GM12878 (cell line): ENCODE results near the gene NT5DC3. TPM values are rescaled to one million over a fixed set of nuclear protein-coding genes. Genes with fewer than 3 reads are reported as not detected.

ENCODE experiments used
- ATAC-seq: fragments of 200-7000 bp; cut with Tn5 transposase; 3 replicates; pipeline ENCODE4 v1.9.1; 2020; ENCODE audit warnings: mild to moderate bottlenecking, moderate library complexity
- BruUV-seq: library from RNA; stranded (reverse); fragments of 400-500 nt; replicated peaks from 2 replicates; lab custom pipeline; 2021; lab: Mats Ljungman, UMichigan
- CTCF ChIA-PET: fragments of 300-600 bp; sonication (Branson Sonifier 250); formaldehyde crosslinking; extraction: SDS; loops from one replicate; lab custom pipeline; 2021; ENCODE audit warnings: inconsistent platforms; lab: Yijun Ruan, JAX
- POLR2A ChIA-PET: fragments of 350-600 bp; formaldehyde crosslinking; extraction: SDS; loops from one replicate; lab custom pipeline; 2021; ENCODE audit warnings: inconsistent platforms; lab: Charles Lee
- RAD21 ChIA-PET: fragments of 300-600 bp; sonication (Branson Sonifier 250); formaldehyde crosslinking; loops from one replicate; lab custom pipeline; 2023; ENCODE audit warnings: antibody characterized with exemption; ENCODE audit not compliant: unreplicated experiment; lab: Charles Lee
- SMC1A ChIA-PET: fragments of 300-600 bp; sonication (Branson Sonifier 250); formaldehyde crosslinking; loops from one replicate; lab custom pipeline; 2023; ENCODE audit not compliant: unreplicated experiment, uncharacterized antibody; lab: Charles Lee
- DNase-seq: peaks from one replicate; pipeline ENCODE4 v3.0.0-alpha.2; 2011; ENCODE audit warnings: low read depth, low spot score
- FAIRE-seq: peaks from 3 replicates; lab custom pipeline; 2011; peaks lifted over from hg19 to GRCh38; lab: Jason Lieb, UNC
- H2AFZ ChIP-seq: 2 replicates; pipeline ENCODE4 v1.6.0; 2011; ENCODE audit warnings: low read depth, low read length, control low read depth; ENCODE audit not compliant: control insufficient read depth
- H3K27ac ChIP-seq: 2 replicates; pipeline ENCODE4 v1.5.1; 2011; ENCODE audit warnings: control low read depth; ENCODE audit not compliant: control insufficient read depth, insufficient read depth
- H3K27me3 ChIP-seq, 2 experiments: replicated peaks in 1 of 2; 2 replicates each; pipeline versions ENCODE4 v1.6.0 to v1.6.1; 2011; ENCODE audit warnings: low read length in 1 of 2; ENCODE audit not compliant: control insufficient read depth in 2 of 2, insufficient read depth in 2 of 2
- H3K36me3 ChIP-seq, 2 experiments: 2 replicates each; pipeline ENCODE4 v1.5.1; 2011; ENCODE audit warnings: low read length in 1 of 2; ENCODE audit not compliant: control insufficient read depth in 2 of 2, insufficient read depth in 2 of 2
- H3K4me1 ChIP-seq: 2 replicates; pipeline ENCODE4 v1.6.1; 2011; ENCODE audit warnings: mild to moderate bottlenecking, low read length, moderate library complexity, mixed read lengths; ENCODE audit not compliant: control insufficient read depth, insufficient read depth
- H3K4me2 ChIP-seq: 2 replicates; pipeline ENCODE4 v1.6.0; 2011; ENCODE audit warnings: control low read depth; ENCODE audit not compliant: control insufficient read depth, insufficient read depth
- H3K4me3 ChIP-seq: fragments of 200-600 bp; sonication (generic); 2 replicates; pipeline ENCODE4 v1.5.1; 2016
- H3K79me2 ChIP-seq: 2 replicates; pipeline ENCODE4 v1.6.0; 2011; ENCODE audit warnings: low read length; ENCODE audit not compliant: control insufficient read depth, insufficient read depth
- H3K9ac ChIP-seq: 2 replicates; pipeline ENCODE4 v1.8.0; 2011; ENCODE audit warnings: low read length, control low read depth, mixed read lengths; ENCODE audit not compliant: control insufficient read depth, insufficient read depth
- H3K9me3 ChIP-seq: replicated peaks from 3 replicates; pipeline ENCODE4 v1.5.1; 2011; ENCODE audit warnings: mild to moderate bottlenecking, low read length; ENCODE audit not compliant: control insufficient read depth, insufficient read depth
- H4K20me1 ChIP-seq: 2 replicates; pipeline ENCODE4 v1.6.0; 2011; ENCODE audit not compliant: control insufficient read depth, insufficient read depth
- BCL3 ChIP-seq: IDR thresholded peaks from 2 replicates; pipeline ENCODE4 v1.6.1; 2011; ENCODE audit warnings: borderline replicate concordance, low read depth, mild to moderate bottlenecking, moderate library complexity, low read length; ENCODE audit not compliant: insufficient read depth, poor library complexity, severe bottlenecking
- CBX5 ChIP-seq: sonication (generic); IDR thresholded peaks from 2 replicates; pipeline ENCODE4 v1.6.1; 2016; ENCODE audit warnings: low read depth, moderate library complexity, mild to moderate bottlenecking, inconsistent platforms
- EP300 ChIP-seq, 2 experiments: fragments of 150-350 bp in 1 of 2; IDR thresholded peaks; 2 replicates each; pipeline ENCODE4 v1.6.1; 2011 to 2012; ENCODE audit warnings: low read depth in 2 of 2, low read length in 2 of 2, borderline replicate concordance in 1 of 2, improper control_type of control experiment in 1 of 2, inconsistent platforms in 1 of 2; ENCODE audit not compliant: control insufficient read depth in 1 of 2
- HCFC1 ChIP-seq: fragments of 150-350 bp; IDR thresholded peaks from 2 replicates; pipeline ENCODE4 v1.6.1; 2014; ENCODE audit warnings: low read length
- MTA2 ChIP-seq: fragments of 450-650 bp; IDR thresholded peaks from 2 replicates; pipeline ENCODE4 v1.6.1; 2016; ENCODE audit warnings: low read depth, mild to moderate bottlenecking, moderate library complexity
- NFIC ChIP-seq: IDR thresholded peaks from 2 replicates; pipeline ENCODE4 v1.6.1; 2012; ENCODE audit warnings: low read depth, mild to moderate bottlenecking, inconsistent platforms, low read length, moderate library complexity
- NR2F1 ChIP-seq: fragments of 450-650 bp; conservative IDR thresholded peaks from 2 replicates; pipeline ENCODE4 v1.6.1; 2017; ENCODE audit warnings: mild to moderate bottlenecking
- POLR2A ChIP-seq: IDR thresholded peaks from 2 replicates; pipeline ENCODE4 v1.6.1; 2011; ENCODE audit warnings: low read depth, mild to moderate bottlenecking, low read length
- POLR2AphosphoS2 ChIP-seq: IDR thresholded peaks from 2 replicates; pipeline ENCODE4 v1.6.1; 2011; ENCODE audit warnings: low read depth, mild to moderate bottlenecking, low read length, improper control_type of control experiment, moderate library complexity
- REST ChIP-seq: IDR thresholded peaks from 2 replicates; pipeline ENCODE4 v1.6.1; 2012; ENCODE audit warnings: mild to moderate bottlenecking, low read depth, low read length
- SIX5 ChIP-seq: IDR thresholded peaks from 2 replicates; pipeline ENCODE4 v1.6.1; 2011; ENCODE audit warnings: mild to moderate bottlenecking, low read depth, low read length, moderate library complexity; ENCODE audit not compliant: severe bottlenecking
- SRF ChIP-seq, 2 experiments: IDR thresholded peaks; 2 replicates each; pipeline ENCODE4 v1.6.1; 2011; ENCODE audit warnings: low read depth in 2 of 2, low read length in 2 of 2, mild to moderate bottlenecking in 1 of 2, moderate library complexity in 1 of 2
- ZBED1 ChIP-seq: IDR thresholded peaks from 2 replicates; pipeline ENCODE4 v1.6.1; 2016; ENCODE audit warnings: borderline replicate concordance
- ZBTB11 ChIP-seq: fragments of 450-650 bp; formaldehyde crosslinking; IDR thresholded peaks from 2 replicates; pipeline ENCODE4 v1.5.0; 2022; ENCODE audit warnings: mild to moderate bottlenecking, missing genetic modification characterization
- ZNF217 ChIP-seq: fragments of 450-650 bp; IDR thresholded peaks from 2 replicates; pipeline ENCODE4 v1.6.1; 2017; ENCODE audit warnings: antibody characterized with exemption, mild to moderate bottlenecking
- WGBS: methylation state at CpG from one replicate; pipeline ENCODE4 v1.1.6; 2016; ENCODE audit warnings: low lambda C conversion rate; ENCODE audit not compliant: insufficient replicate concordance, insufficient coverage; ENCODE audit errors: missing lambda C conversion rate; 5-methylcytosine and 5-hydroxymethylcytosine counted together
- in situ Hi-C: fragments of 300-500 bp; cut with MboI; formaldehyde crosslinking; loops from 9 replicates; pipeline ENCODE4 v1.14.3; 2018; ENCODE audit warnings: mixed read lengths
- intact Hi-C: fragments of 100-400 bp; cut with micrococcal nuclease; formaldehyde crosslinking; loops from one replicate; pipeline ENCODE4 v1.14.2; 2022; ENCODE audit not compliant: unreplicated experiment
- polyA plus RNA-seq, 11 experiments: library from polyadenylated mRNA; depleted of rRNA in 4 of 11; unstranded in 6 of 11; stranded (reverse) in 5 of 11; fragments of >200 nt; fragmentation: Nextera tagmentation in 4 of 11; fragmentation: Illumina TruSeq in 1 of 11; extraction: Ambion mirVana in 4 of 11; extraction: Trizol in 1 of 11; gene quantifications; 1 replicate in 1 of 11; 2 replicates in 10 of 11; pipeline versions ENCODE4 v1.2.1 to v1.2.3, GENCODE V29; 2011 to 2016; ENCODE audit warnings: inconsistent platforms in 2 of 11, missing spikeins in 2 of 11, low read depth in 1 of 11
- total RNA-seq, 4 experiments: library from RNA; depleted of rRNA in 3 of 4; stranded (reverse); fragments of >200 nt in 3 of 4; fragmentation: Illumina TruSeq in 1 of 4; extraction: Trizol in 1 of 4; gene quantifications; 2 replicates each; pipeline versions ENCODE4 v1.2.1 to v1.2.3, GENCODE V29; 2013 to 2021

NT5DC3 gene
- total and polyA plus RNA-seq, 10 of the 15 experiments (the other 5 are each of a cell fraction or from before 2014, with no cell fraction given): 2.0 to 12.4 (median 5.9) TPM

- no peak for TF ChIP-seq NFIC
- TF ChIP-seq MTA2: no peak
- TF ChIP-seq POLR2A: no peak
- TF ChIP-seq EP300 (IDR thresholded peaks at IDR 0.05; ENCODE audit: borderline replicate concordance in 1 of 2, control insufficient read depth in 1 of 2, low read depth in 2 of 2, low read length in 2 of 2): no peak
- TF ChIP-seq BCL3: no peak
- TF ChIP-seq HCFC1: no peak
- TF ChIP-seq REST: no peak
Measured at GRCh38 chr12:103742349-103742932, 98.6 kb downstream of the NT5DC3 start (continued).

- no peak overlapping the region for H3K27ac ChIP-seq
- TF ChIP-seq ZNF217 (no peak), ZBTB11 (CRISPR knock-in tag) (no peak), ZBED1 (no peak), SIX5 (no peak), SRF (IDR thresholded peaks at IDR 0.05; ENCODE audit: low read depth in 2 of 2, low read length in 2 of 2) (no peak), CBX5 (no peak), POLR2AphosphoS2 (no peak), NR2F1 (no peak)
Measured at GRCh38 chr12:103737881-103738280, 103.2 kb downstream of the NT5DC3 start.

More at GRCh38 chr12:103737881-103738280, 103.2 kb downstream of the NT5DC3 start:
- WGBS: 6% methylated on average over 1 of the region's 1 CpG
- intact Hi-C loops (no loop called here), in situ Hi-C loops (no loop called here)
- Histone ChIP-seq H3K4me3 (no peak overlapping the region), H2AFZ (no peak overlapping the region), H3K4me1 (no peaks in the 10 kb centered on the region), H3K27me3 (no peaks in the 10 kb centered on the region), H4K20me1 (no peaks in the 10 kb centered on the region), H3K36me3 (no peaks in the 10 kb centered on the region), H3K9me3 (no peaks in the 10 kb centered on the region), H3K79me2 (no peaks in the 10 kb centered on the region), H3K4me2 (no peak overlapping the region), H3K9ac (no peak overlapping the region)
- DNase-seq (no peak), FAIRE-seq (no peak), ATAC-seq (no peak)
- no TSS peak for BruUV-seq
- ChIA-PET SMC1A (no interaction called here), CTCF (no interaction called here), RAD21 (no interaction called here), POLR2A (no interaction called here)
